Psoas muscle (tissue), 8 donors: Measurements from ENCODE around the gene VSTM2B. TPM values are rescaled to one million over a fixed set of nuclear protein-coding genes. Genes with fewer than 3 reads are reported as not detected.

Source experiments
- ATAC-seq, 4 donors: fragments of 200-7000 bp; cut with Tn5 transposase; one replicate each; pipeline ENCODE4 v1.9.1; 2020; ENCODE audit warnings: moderate library complexity in 3 of 4, mild to moderate bottlenecking in 2 of 4
- DNase-seq, 2 donors: peaks; one replicate each; pipeline ENCODE4 v3.0.0-alpha.2; 2020
- H3K27ac ChIP-seq: fragments of 200-600 bp; one replicate; pipeline ENCODE4 v1.8.0; 2022
- H3K27me3 ChIP-seq, 3 donors: fragments of 200-600 bp in 1 of 3; one replicate each; pipeline versions ENCODE4 v1.6.1 to v1.8.0; 2013 to 2022; ENCODE audit warnings: low read length in 2 of 3, mild to moderate bottlenecking in 2 of 3, moderate library complexity in 1 of 3; ENCODE audit not compliant: insufficient read depth in 3 of 3
- H3K36me3 ChIP-seq, 2 donors: fragments of 200-600 bp in 1 of 2; one replicate each; pipeline versions ENCODE4 v1.6.1 to v1.8.0; 2013 to 2022; ENCODE audit warnings: low read depth in 1 of 2, mild to moderate bottlenecking in 1 of 2, moderate library complexity in 1 of 2; ENCODE audit not compliant: insufficient read depth in 1 of 2
- H3K4me1 ChIP-seq: fragments of 200-600 bp; one replicate; pipeline ENCODE4 v1.8.0; 2022
- H3K4me3 ChIP-seq: fragments of 200-600 bp; one replicate; pipeline ENCODE4 v1.8.0; 2022; ENCODE audit warnings: mild to moderate bottlenecking
- H3K9me3 ChIP-seq: fragments of 200-600 bp; one replicate; pipeline ENCODE4 v1.8.0; 2022
- WGBS, 3 donors: extraction: QIAGEN DNeasy Blood & Tissue Kit; methylation state at CpG; one replicate each; pipeline versions ENCODE4 v1.1.6 to v1.1.7; 2013; 5-methylcytosine and 5-hydroxymethylcytosine counted together
- intact Hi-C, 2 donors: fragments of 100-400 bp; cut with DNase I; formaldehyde crosslinking; loops; one replicate each; pipeline versions ENCODE4 v1.11.0 to v1.14.2; 2022
- polyA plus RNA-seq, 3 donors: library from polyadenylated mRNA; stranded (reverse); fragments of 200-250 nt; gene quantifications; one replicate each; pipeline ENCODE4 v1.2.3, GENCODE V29; 2013
- total RNA-seq, 4 donors: library from RNA; stranded (reverse); fragmentation: NEBNext Ultra II Directional in 2 of 4; extraction: Animal tissue kit (Norgen Biotek cat#: 25700) in 2 of 4; gene quantifications; one replicate each; pipeline versions ENCODE4 v1.2.1 to v1.2.4, GENCODE V29; 2021 to 2023
- TF ChIP-seq, protein P1 (sequence below): fragments of 200-600 bp; IDR thresholded peaks from one replicate; pipeline ENCODE4 v1.8.0; 2022; ENCODE audit warnings: antibody characterized with exemption
- donor health status: healthy with polysubstance abuse.
- donor health status: DM: no; HTN: no; CAD: no; lungs with moderate emphysema.
- donor health status: Bipolar disorder and iron deficiency.
- donor health status: healthy.
- donor health status: DM: yes; HTN: yes; CAD: no.
- donor health status: DM: no; HTN: no; CAD: no.
- donor health status: DM: no; HTN: no; CAD: no.
- donor health status: DM: yes; HTN: yes; CAD: no.

VSTM2B gene
- total and polyA plus RNA-seq, 7 donors: not detected

DNA sequence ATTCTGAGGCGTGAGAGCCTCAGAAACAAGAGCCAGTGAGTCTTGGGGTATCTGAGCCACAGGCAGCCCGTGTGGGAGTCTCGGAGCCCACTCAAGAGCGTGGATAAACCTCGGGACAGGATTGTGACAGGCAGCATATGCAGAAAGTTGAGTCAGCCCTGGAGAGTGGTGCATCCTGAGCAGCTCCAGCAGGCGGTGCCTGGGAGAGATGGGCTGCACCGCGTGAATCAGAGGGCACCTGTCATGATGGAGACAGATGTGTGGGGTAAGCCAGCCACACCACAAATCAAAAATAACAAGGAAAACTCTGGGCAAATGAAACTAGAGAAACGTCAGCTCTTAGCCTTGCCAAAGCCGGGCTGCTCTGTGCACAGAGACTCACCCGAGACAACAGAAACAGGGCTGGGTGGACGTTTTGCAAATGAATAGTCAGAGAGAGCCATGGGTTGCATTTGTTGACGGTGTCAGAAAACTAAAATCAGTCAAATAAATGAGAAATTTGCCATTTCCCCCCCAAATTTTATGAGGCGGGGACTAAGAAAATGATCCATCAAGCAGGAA, 50.3 kb downstream of the VSTM2B start:
- no peaks in the 10 kb centered on the region for H3K9me3 ChIP-seq
- no peaks in the 10 kb centered on the region for H3K36me3 ChIP-seq
- intact Hi-C loops: no loop called here
- ATAC-seq: no peak
- no peaks in the 10 kb centered on the region for H3K4me1 ChIP-seq
- H3K4me3 ChIP-seq: no peak overlapping the region
- TF ChIP-seq, protein P1, sequence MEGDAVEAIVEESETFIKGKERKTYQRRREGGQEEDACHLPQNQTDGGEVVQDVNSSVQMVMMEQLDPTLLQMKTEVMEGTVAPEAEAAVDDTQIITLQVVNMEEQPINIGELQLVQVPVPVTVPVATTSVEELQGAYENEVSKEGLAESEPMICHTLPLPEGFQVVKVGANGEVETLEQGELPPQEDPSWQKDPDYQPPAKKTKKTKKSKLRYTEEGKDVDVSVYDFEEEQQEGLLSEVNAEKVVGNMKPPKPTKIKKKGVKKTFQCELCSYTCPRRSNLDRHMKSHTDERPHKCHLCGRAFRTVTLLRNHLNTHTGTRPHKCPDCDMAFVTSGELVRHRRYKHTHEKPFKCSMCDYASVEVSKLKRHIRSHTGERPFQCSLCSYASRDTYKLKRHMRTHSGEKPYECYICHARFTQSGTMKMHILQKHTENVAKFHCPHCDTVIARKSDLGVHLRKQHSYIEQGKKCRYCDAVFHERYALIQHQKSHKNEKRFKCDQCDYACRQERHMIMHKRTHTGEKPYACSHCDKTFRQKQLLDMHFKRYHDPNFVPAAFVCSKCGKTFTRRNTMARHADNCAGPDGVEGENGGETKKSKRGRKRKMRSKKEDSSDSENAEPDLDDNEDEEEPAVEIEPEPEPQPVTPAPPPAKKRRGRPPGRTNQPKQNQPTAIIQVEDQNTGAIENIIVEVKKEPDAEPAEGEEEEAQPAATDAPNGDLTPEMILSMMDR: no peak
- 11 to 13% (median 13%) methylated on average over 14 of the region's 14 CpGs for WGBS, 3 donors
- DNase-seq: no peak
- no peak overlapping the region for H3K27ac ChIP-seq
- peaks cover 0 to 57% (median 14%) of the 10 kb centered on the region in 3 donors for H3K27me3 ChIP-seq

DNA sequence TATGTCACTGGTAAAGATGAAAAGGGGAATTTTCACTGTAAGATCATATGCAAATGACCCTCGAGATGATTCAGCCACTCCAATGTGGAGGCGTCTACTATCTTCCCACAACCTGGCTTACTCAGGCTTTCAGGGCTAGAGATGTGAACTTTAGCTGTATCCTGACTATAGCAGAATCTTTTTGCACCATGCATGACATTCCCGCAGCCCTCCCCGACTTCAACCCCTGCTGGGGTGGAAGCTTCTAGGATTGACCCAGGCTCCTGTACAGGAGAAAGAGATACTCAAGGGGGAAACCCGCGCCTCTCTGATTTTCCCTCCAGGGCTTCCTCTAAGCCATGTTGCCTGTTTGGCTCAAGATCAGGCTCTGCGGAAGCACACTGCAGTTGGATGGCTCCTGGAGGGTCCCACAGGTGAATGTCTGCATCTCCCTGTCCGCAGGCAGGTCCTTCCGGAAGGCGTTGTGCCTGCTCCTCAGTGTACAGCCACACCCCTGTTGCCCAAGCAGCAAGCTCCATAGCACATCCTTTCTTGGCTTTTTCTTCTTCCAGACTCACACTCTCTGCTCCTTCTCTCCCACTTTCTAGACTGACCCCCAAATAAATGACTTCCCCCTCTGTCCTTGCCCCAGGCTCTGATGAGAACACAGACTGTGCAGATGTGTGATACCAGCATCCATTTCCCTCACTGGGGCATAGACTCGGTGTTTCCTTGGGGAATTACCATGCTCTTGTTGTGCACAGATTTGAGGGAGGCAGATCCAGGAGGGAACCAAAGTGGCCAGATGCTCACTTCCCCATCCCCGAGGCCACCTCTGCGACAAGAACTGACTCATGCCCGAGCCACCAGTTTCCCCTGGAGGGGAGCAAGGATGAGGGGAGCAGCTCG, 51.2 kb downstream of the VSTM2B start:
- peaks cover 0 to 53% (median 14%) of the 10 kb centered on the region in 3 donors for H3K27me3 ChIP-seq
- H3K4me1 ChIP-seq: no peaks in the 10 kb centered on the region
- no peak for DNase-seq
- intact Hi-C loops: no loop called here
- no peak overlapping the region for H3K4me3 ChIP-seq
- H3K27ac ChIP-seq: no peak overlapping the region
- WGBS, 3 donors: 52 to 60% (median 53%) methylated on average over 14 to 15 of the region's 15 CpGs
- H3K36me3 ChIP-seq: no peaks in the 10 kb centered on the region
- H3K9me3 ChIP-seq: no peaks in the 10 kb centered on the region
- TF ChIP-seq, protein P1: no peak
- no peak for ATAC-seq

DNA sequence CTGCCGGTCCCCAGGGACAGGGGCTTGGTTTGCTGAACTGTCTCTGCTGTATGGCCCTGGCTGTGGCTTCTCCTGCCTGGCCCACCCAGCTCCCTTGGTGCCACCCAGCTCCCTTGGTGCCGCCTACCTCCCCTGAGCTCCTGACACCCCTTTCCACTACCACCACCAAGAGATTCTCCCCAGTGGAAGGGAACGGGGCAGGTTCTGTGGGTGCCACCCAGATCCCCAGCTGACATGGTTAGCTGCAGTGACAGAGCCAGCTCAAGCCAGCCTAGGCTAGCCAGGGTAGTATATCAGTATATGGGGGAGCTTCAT, 51.8 kb downstream of the VSTM2B start:
- Histone ChIP-seq H3K27me3 (peaks cover 0 to 53% (median 14%) of the 10 kb centered on the region in 3 donors), H3K36me3 (no peaks in the 10 kb centered on the region), H3K27ac (no peak overlapping the region), H3K4me3 (no peak overlapping the region), H3K9me3 (no peaks in the 10 kb centered on the region), H3K4me1 (no peaks in the 10 kb centered on the region)
- DNase-seq: no peak
- WGBS, 3 donors: 51 to 71% (median 69%) methylated on average over 3 of the region's 3 CpGs
- ATAC-seq: no peak
- TF ChIP-seq, protein P1: no peak
- intact Hi-C loops: no loop called here

DNA sequence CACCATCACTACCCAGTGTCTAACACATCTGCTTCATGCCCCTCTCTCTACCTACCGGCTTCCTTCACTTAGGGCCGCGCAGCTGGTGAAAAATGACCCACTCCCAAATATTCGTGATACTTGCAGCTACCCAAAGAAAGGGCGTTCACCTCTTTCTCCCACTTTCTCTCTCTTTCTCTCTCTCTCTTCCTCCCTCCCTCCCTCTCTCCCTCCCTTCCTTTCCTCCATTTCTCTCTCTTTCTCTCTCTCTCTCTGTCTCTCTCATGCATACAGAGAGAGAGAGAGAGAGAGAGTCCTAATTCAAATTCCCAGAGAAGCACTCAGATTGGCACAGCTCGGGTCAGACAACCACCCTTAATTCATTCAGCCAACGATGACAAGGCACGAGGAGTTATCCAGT, 52.6 kb downstream of the VSTM2B start:
- 63 to 76% (median 65%) methylated on average over 8 of the region's 8 CpGs for WGBS, 3 donors
- H3K27ac ChIP-seq: no peak overlapping the region
- no peak for DNase-seq
- no peaks in the 10 kb centered on the region for H3K9me3 ChIP-seq
- H3K36me3 ChIP-seq: no peaks in the 10 kb centered on the region
- TF ChIP-seq, protein P1: no peak
- intact Hi-C loops: no loop called here
- H3K4me3 ChIP-seq: no peak overlapping the region
- no peak for ATAC-seq
- peaks cover 0 to 49% (median 14%) of the 10 kb centered on the region in 3 donors for H3K27me3 ChIP-seq
- H3K4me1 ChIP-seq: no peaks in the 10 kb centered on the region
